Esophagus squamous epithelium (tissue), 4 donors: ENCODE measurements around the gene TBL2.
"Not testable (repeated sequence)": the region's sequence is repeated elsewhere in the genome, so short reads cannot be mapped to it uniquely, and the experiment has no call there.

Experiments used
- CTCF ChIP-seq, 6 experiments: fragments of 450-650 bp in 4 of 6; fragments of 200-600 bp in 2 of 6; sonication (generic) in 2 of 6; IDR thresholded peaks; one replicate each; pipeline ENCODE4 v1.5.1; 2016 to 2019; ENCODE audit warnings: antibody characterized with exemption in 6 of 6, mild to moderate bottlenecking in 4 of 6, moderate library complexity in 4 of 6
- POLR2A ChIP-seq, 4 donors: fragments of 450-650 bp; IDR thresholded peaks; one replicate each; pipeline ENCODE4 v1.6.1; 2017; ENCODE audit warnings: antibody characterized with exemption in 4 of 4, mild to moderate bottlenecking in 4 of 4, moderate library complexity in 3 of 4

GRCh38 chr7:73619394-73619793 is 41.0 kb upstream of the TBL2 start:
- not testable (repeated sequence) for TF ChIP-seq CTCF, POLR2A (IDR thresholded peaks at IDR 0.05)
